OCI-LY3 (cell line): ENCODE results near the gene MRPS11.

Experiments used
- EZH2phosphoT487 ChIP-seq: fragments of 200-600 bp; shearing (Covaris generic); IDR thresholded peaks from 2 replicates; pipeline ENCODE4 v1.6.1; 2018; ENCODE audit warnings: antibody characterized with exemption, mixed run types, low read depth
- TF ChIP-seq, protein P1 (sequence below): fragments of 200-600, 300-600 bp; sonication (generic); IDR thresholded peaks from 2 replicates; pipeline ENCODE4 v1.5.1; 2014; ENCODE audit warnings: antibody characterized with exemption, low read length, low read depth

DNA sequence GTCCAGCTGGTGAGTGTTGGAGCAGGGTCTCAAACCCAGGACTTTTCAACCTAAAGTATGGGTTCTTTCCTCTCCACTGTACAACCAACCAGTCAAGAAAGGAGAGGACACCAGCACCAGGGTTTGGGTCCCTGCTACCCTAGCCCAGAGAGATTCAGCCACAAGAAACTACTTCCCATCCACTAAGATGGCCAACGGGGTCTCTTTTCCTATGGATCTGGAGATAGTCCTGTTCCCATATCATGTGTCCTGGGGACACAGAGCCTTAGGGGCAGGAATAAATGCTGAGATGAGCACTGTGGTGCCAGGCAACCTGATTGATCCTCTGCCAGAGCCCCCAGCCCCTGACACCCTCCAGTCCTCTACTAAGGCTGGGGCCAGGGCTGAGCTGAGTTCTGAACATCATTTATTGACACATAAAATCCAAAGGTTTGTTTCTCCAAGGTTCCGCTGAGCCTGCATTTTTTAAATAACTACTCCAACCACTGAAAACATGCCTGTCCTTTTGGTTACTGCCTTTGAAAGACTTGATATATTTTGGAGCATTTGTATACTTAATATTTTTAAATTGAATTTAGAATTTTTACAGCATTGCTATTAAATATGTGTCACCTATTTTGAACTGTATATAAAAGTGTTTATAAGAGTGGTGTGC, 26.3 kb upstream of the MRPS11 start:
- TF ChIP-seq, protein P1, sequence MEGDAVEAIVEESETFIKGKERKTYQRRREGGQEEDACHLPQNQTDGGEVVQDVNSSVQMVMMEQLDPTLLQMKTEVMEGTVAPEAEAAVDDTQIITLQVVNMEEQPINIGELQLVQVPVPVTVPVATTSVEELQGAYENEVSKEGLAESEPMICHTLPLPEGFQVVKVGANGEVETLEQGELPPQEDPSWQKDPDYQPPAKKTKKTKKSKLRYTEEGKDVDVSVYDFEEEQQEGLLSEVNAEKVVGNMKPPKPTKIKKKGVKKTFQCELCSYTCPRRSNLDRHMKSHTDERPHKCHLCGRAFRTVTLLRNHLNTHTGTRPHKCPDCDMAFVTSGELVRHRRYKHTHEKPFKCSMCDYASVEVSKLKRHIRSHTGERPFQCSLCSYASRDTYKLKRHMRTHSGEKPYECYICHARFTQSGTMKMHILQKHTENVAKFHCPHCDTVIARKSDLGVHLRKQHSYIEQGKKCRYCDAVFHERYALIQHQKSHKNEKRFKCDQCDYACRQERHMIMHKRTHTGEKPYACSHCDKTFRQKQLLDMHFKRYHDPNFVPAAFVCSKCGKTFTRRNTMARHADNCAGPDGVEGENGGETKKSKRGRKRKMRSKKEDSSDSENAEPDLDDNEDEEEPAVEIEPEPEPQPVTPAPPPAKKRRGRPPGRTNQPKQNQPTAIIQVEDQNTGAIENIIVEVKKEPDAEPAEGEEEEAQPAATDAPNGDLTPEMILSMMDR = no peak
- no peak for TF ChIP-seq EZH2phosphoT487
